Peyer's patch (tissue), 4 donors: ENCODE data around the gene MIB1. TPM values are rescaled to one million over a fixed set of nuclear protein-coding genes. Genes with fewer than 3 reads are reported as not detected.

ENCODE experiments used
- DNase-seq, 3 donors: peaks; one replicate each; pipeline ENCODE4 v3.0.0-alpha.2; 2017 to 2019
- H3K27ac ChIP-seq, 4 donors: fragments of 200-600 bp; sonication (generic); one replicate each; pipeline ENCODE4 v1.5.1; 2016 to 2019
- H3K27me3 ChIP-seq, 2 donors: fragments of 200-600 bp; sonication (generic); one replicate each; pipeline ENCODE4 v1.5.1; 2019
- H3K36me3 ChIP-seq, 3 donors: fragments of 200-600 bp; sonication (generic); one replicate each; pipeline ENCODE4 v1.5.1; 2016 to 2019
- H3K4me1 ChIP-seq, 4 donors: fragments of 200-600 bp; sonication (generic); one replicate each; pipeline ENCODE4 v1.5.1; 2016 to 2019
- H3K4me3 ChIP-seq, 4 donors: fragments of 200-600 bp; sonication (generic); 1 replicate in 3 of 4; 2 replicates in 1 of 4; pipeline ENCODE4 v1.5.1; 2016 to 2019; ENCODE audit warnings: mild to moderate bottlenecking in 1 of 4
- H3K9me3 ChIP-seq, 4 donors: fragments of 200-600 bp; sonication (generic); one replicate each; pipeline ENCODE4 v1.5.1; 2016 to 2019; ENCODE audit warnings: mild to moderate bottlenecking in 1 of 4
- POLR2A ChIP-seq, 2 donors: fragments of 450-650 bp; IDR thresholded peaks; one replicate each; pipeline ENCODE4 v1.5.1; 2017; ENCODE audit warnings: antibody characterized with exemption in 2 of 2, mild to moderate bottlenecking in 2 of 2, moderate library complexity in 2 of 2
- total RNA-seq, 4 donors: library from RNA; depleted of rRNA; stranded (reverse); fragments of >200 nt; gene quantifications; one replicate each; pipeline ENCODE4 v1.1.0, GENCODE V29; 2016
- TF ChIP-seq, protein P1 (sequence below), 6 experiments: fragments of 450-650 bp in 4 of 6; fragments of 200-600 bp in 2 of 6; sonication (generic) in 1 of 6; IDR thresholded peaks; one replicate each; pipeline ENCODE4 v1.5.1; 2017 to 2019; ENCODE audit warnings: antibody characterized with exemption in 6 of 6, mild to moderate bottlenecking in 3 of 6, moderate library complexity in 1 of 6

The MIB1 gene
- total RNA-seq, 4 donors from 2014 or later: 13.8 to 47.0 (median 18.3) TPM

DNA sequence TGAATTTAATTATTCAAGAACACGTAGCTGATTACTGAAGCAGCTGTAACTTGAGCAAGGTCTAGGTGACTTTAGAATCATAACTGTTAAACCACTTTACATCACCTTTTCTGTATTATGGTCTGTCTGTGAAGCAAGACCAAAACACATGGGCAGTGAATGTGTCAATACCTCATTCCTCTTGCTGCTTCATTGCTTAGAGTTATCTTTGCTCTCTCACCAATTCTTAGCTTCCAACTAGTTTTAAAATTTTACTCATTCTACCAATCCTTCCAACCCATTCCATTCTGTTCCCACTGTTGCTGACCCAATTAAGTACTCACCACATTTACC lies 80.2 kb downstream of the MIB1 start:
- no peaks in the 10 kb centered on the region for H3K4me1 ChIP-seq
- H3K27ac ChIP-seq: no peak overlapping the region
- DNase-seq: no peak
- H3K36me3 ChIP-seq: peaks cover 0 to 24% (median 0%) of the 10 kb centered on the region in 3 donors
- TF ChIP-seq POLR2A (IDR thresholded peaks at IDR 0.05): no peak
- TF ChIP-seq, protein P1, sequence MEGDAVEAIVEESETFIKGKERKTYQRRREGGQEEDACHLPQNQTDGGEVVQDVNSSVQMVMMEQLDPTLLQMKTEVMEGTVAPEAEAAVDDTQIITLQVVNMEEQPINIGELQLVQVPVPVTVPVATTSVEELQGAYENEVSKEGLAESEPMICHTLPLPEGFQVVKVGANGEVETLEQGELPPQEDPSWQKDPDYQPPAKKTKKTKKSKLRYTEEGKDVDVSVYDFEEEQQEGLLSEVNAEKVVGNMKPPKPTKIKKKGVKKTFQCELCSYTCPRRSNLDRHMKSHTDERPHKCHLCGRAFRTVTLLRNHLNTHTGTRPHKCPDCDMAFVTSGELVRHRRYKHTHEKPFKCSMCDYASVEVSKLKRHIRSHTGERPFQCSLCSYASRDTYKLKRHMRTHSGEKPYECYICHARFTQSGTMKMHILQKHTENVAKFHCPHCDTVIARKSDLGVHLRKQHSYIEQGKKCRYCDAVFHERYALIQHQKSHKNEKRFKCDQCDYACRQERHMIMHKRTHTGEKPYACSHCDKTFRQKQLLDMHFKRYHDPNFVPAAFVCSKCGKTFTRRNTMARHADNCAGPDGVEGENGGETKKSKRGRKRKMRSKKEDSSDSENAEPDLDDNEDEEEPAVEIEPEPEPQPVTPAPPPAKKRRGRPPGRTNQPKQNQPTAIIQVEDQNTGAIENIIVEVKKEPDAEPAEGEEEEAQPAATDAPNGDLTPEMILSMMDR (IDR thresholded peaks at IDR 0.05): no peak
- H3K27me3 ChIP-seq: no peaks in the 10 kb centered on the region
- no peaks in the 10 kb centered on the region for H3K9me3 ChIP-seq
- H3K4me3 ChIP-seq: no peak overlapping the region

DNA sequence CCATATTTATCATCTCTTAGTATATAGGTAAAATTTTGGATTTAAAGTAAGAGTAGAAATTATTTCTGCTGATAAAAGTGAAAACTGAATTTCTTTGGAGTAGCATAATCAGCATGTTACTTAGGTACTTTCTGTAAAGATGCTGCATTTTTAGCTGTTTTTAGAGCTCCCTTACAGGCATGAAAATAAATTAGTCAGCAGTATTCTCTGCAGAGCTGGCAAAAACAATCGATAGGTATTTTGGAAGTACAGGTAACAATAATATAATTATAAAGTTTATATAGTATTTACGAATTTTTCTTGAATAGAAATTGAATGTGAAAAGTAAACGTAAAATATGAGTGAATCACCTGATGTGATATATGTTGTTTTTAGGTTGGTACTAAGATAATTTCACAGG lies 83.3 kb downstream of the MIB1 start:
- Histone ChIP-seq H3K4me1 (no peaks in the 10 kb centered on the region), H3K36me3 (peaks cover 0 to 12% (median 0%) of the 10 kb centered on the region in 3 donors), H3K4me3 (no peak overlapping the region), H3K27me3 (no peaks in the 10 kb centered on the region), H3K9me3 (no peaks in the 10 kb centered on the region), H3K27ac (no peak overlapping the region)
- no peak for TF ChIP-seq POLR2A (IDR thresholded peaks at IDR 0.05)
- TF ChIP-seq, protein P1 (IDR thresholded peaks at IDR 0.05): no peak
- no peak for DNase-seq

DNA sequence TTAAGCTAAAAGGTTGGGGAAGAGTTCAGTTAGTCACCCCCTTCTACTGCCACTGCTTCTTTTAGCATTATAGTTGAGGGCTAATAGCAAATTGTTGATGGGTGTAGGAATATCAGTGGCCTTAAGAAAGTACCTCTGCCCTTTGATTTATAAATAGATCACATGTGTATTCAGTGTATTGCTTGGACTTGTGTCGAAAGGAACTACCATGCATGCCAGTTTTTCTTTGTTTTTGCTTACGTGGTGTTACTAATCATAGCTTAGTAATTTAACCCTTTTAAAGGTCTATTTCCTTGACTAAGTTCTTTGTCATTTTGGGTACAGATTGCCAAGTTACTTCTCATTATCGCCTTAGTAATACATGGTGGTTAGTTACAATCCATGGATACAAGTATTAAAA lies 85.6 kb downstream of the MIB1 start:
- no peak for DNase-seq
- no peak overlapping the region for H3K27ac ChIP-seq
- TF ChIP-seq POLR2A (IDR thresholded peaks at IDR 0.05): no peak
- TF ChIP-seq, protein P1 (IDR thresholded peaks at IDR 0.05): no peak
- no peaks in the 10 kb centered on the region for H3K4me1 ChIP-seq
- H3K27me3 ChIP-seq: no peaks in the 10 kb centered on the region
- H3K36me3 ChIP-seq: no peaks in the 10 kb centered on the region
- no peak overlapping the region for H3K4me3 ChIP-seq
- H3K9me3 ChIP-seq: no peaks in the 10 kb centered on the region

DNA sequence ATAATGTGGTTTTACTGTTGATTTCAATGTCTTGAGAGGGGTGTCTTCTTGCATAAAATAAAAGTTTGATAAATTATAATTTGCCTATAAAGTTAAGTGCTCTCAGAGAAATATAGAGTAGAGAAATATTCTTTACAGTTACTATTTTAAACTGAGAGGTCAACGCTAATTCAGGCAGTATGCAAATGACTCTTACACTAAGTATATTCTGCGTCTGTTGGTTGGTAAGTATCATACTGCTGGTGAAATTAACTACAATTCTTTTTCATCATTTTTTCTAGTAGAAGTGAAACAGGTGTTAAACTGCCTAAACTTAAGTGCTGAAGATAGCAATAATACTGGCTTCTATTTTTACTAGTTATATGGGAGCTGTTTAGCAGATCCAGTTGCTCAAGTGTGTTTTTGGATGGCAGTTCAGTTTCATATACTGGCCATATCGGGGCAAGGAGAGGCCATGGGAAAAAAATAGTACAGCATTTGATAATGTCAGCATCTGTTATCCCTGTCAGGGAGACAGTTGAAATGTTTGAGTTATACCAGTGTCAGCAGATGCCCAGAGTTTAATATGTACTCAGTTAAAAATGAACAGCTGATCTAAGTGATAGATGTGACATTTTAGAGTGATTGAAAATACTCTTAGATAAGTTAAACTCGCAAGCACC lies 86.2 kb downstream of the MIB1 start:
- H3K36me3 ChIP-seq: no peaks in the 10 kb centered on the region
- no peak overlapping the region for H3K27ac ChIP-seq

DNA sequence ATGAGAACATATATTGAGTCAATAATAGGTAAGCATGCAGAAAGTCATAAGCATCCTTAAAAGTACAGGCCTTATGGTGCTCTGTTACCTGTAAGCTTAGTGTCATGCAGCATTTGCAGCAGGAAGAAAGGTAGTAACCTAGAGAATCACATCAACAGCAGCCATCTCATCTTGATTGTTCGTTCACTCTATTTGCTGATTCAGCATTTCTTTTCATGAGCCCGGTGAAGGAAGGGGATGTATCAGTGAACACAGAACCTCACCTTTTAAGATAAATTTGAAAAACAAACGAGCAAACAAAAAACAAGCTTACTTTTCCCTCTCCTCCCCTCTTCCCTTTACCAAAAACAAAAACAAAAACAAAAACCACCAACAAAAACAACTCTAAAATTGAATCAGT lies 89.9 kb downstream of the MIB1 start:
- no peak overlapping the region for H3K4me3 ChIP-seq
- no peak for TF ChIP-seq POLR2A (IDR thresholded peaks at IDR 0.05)
- TF ChIP-seq, protein P1 (IDR thresholded peaks at IDR 0.05): no peak
- H3K4me1 ChIP-seq: no peaks in the 10 kb centered on the region
- DNase-seq: no peak
- H3K27ac ChIP-seq: no peak overlapping the region
- no peaks in the 10 kb centered on the region for H3K36me3 ChIP-seq
- H3K9me3 ChIP-seq: no peaks in the 10 kb centered on the region
- H3K27me3 ChIP-seq: no peaks in the 10 kb centered on the region

More for the DNA sequence above, 86.2 kb downstream of the MIB1 start:
- H3K4me1 ChIP-seq: no peaks in the 10 kb centered on the region
- H3K4me3 ChIP-seq: no peak overlapping the region
- no peak for DNase-seq
- H3K9me3 ChIP-seq: no peaks in the 10 kb centered on the region
- H3K27me3 ChIP-seq: no peaks in the 10 kb centered on the region
- no peak for TF ChIP-seq POLR2A (IDR thresholded peaks at IDR 0.05)
- TF ChIP-seq, protein P1 (IDR thresholded peaks at IDR 0.05): no peak

DNA sequence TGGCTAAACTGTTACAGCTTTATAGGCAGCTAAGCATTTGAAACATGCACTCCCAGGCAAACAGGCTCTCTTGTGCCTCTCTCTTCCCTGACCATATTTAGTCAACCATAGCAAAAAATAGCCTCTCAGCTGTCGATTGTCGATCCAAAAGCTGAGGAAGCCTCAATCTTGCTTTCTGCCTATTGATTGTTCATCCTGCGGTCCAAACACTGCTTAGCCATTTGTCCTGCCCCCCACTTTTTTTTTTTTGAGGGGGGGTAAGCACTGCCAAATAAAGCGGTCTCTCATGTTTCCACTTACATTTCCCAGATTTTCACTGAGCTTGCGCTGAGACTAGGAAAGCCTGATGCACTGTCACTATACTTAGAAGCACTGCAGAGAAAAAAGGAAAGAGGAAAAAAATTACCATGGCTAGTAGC lies 90.8 kb downstream of the MIB1 start:
- Histone ChIP-seq H3K4me1 (no peaks in the 10 kb centered on the region), H3K36me3 (no peaks in the 10 kb centered on the region), H3K9me3 (no peaks in the 10 kb centered on the region), H3K27me3 (no peaks in the 10 kb centered on the region), H3K27ac (peak overlapping the region in 1 of 4 donors; percentile 2), H3K4me3 (peak overlapping the region in 1 of 4 donors; percentile 3)
- no peak for DNase-seq
- TF ChIP-seq POLR2A (IDR thresholded peaks at IDR 0.05): no peak
- TF ChIP-seq, protein P1 (IDR thresholded peaks at IDR 0.05): no peak
